ENCODE data around the gene CAMSAP1. TPM values are rescaled to one million over a fixed set of nuclear protein-coding genes. Genes with fewer than 3 reads are reported as not detected.

Gene CAMSAP1
- total and polyA plus RNA-seq, 3 donors from 2014 or later, result 44.1 to 102 (median 93.7) TPM

DNA sequence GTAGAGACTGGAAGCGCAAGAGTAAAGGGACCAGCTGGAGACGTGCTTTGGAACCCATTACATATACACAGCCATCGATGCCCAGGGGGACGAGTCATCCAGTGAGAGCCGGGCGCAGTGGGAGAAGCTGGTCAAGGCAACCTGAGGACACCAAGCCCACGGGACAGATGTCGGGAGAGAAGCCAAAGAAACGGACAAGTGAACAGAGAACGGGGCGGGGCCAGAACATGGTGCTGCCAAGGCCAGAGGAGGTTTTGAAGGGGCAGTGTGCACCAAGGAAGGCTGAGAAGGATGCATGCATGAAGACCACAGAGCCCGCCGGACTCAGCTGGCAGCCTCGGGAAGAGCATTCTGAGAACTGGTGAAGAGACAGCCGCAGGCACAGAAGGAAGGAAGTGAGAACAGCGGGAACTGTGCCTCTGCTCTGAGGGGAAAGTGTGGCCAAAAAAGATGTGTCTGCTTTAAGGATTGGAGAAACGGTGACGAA, 20.3 kb downstream of the CAMSAP1 start:
- DNase-seq, result no peak
- no peaks in the 10 kb centered on the region for H3K27me3 ChIP-seq
- no peaks in the 10 kb centered on the region for H3K36me3 ChIP-seq (ENCODE audit: low read depth, missing control alignments)
- no peak for TF ChIP-seq POLR2A (IDR thresholded peaks at IDR 0.05)
- no peaks in the 10 kb centered on the region for H3K9me3 ChIP-seq
- peaks cover 26% of the 10 kb centered on the region for H3K4me1 ChIP-seq
- no peak overlapping the region for H3K4me3 ChIP-seq
- H3K27ac ChIP-seq, result no peak overlapping the region
- 47 to 53% methylated on average over 18 of the region's 18 CpGs for WGBS, 2 donors
- intact Hi-C loops (cut with DNase I; ENCODE audit: low total_unique reads), result no loop called here

GRCh38 chr9:135886147-135886981, 21.0 kb downstream of the CAMSAP1 start:
- Histone ChIP-seq H3K9me3 (no peaks in the 10 kb centered on the region), H3K36me3 (ENCODE audit: low read depth, missing control alignments) (no peaks in the 10 kb centered on the region), H3K4me1 (peaks cover 30% of the 10 kb centered on the region), H3K27ac (no peak overlapping the region), H3K4me3 (no peak overlapping the region), H3K27me3 (no peaks in the 10 kb centered on the region)
- intact Hi-C loops (cut with DNase I; ENCODE audit: low total_unique reads), result no loop called here
- DNase-seq, result no peak
- TF ChIP-seq CTCF (IDR thresholded peaks at IDR 0.05), result no peak
- no peak for TF ChIP-seq POLR2A (IDR thresholded peaks at IDR 0.05)
- WGBS, 2 donors, result 85 to 86% methylated on average over 21 of the region's 21 CpGs

- H3K27ac ChIP-seq, result no peak overlapping the region
- peaks cover 20% of the 10 kb centered on the region for H3K4me1 ChIP-seq
- 71 to 73% methylated on average over 7 of the region's 7 CpGs for WGBS, 2 donors
- H3K9me3 ChIP-seq, result no peaks in the 10 kb centered on the region
- TF ChIP-seq POLR2A (IDR thresholded peaks at IDR 0.05) (no peak), CTCF (IDR thresholded peaks at IDR 0.05) (no peak)
- no peaks in the 10 kb centered on the region for H3K27me3 ChIP-seq
- no peaks in the 10 kb centered on the region for H3K36me3 ChIP-seq (ENCODE audit: low read depth, missing control alignments)
- intact Hi-C loops (cut with DNase I; ENCODE audit: low total_unique reads), result no loop called here
- no peak for DNase-seq
- H3K4me3 ChIP-seq, result no peak overlapping the region
These were observed 22.1 kb downstream of the CAMSAP1 start for GRCh38 chr9:135885100-135885853.

GRCh38 chr9:135884328-135885035, 22.9 kb downstream of the CAMSAP1 start:
- H3K27me3 ChIP-seq, result no peaks in the 10 kb centered on the region
- H3K4me3 ChIP-seq, result no peak overlapping the region
- WGBS, 2 donors, result 76 to 80% methylated on average over 16 of the region's 16 CpGs
- no peak for TF ChIP-seq POLR2A (IDR thresholded peaks at IDR 0.05)
- H3K36me3 ChIP-seq (ENCODE audit: low read depth, missing control alignments), result no peaks in the 10 kb centered on the region
- H3K27ac ChIP-seq, result no peak overlapping the region
- no peak for DNase-seq
- H3K9me3 ChIP-seq, result no peaks in the 10 kb centered on the region
- intact Hi-C loops (cut with DNase I; ENCODE audit: low total_unique reads), result no loop called here
- peaks cover 22% of the 10 kb centered on the region for H3K4me1 ChIP-seq

- DNase-seq, result no peak
- TF ChIP-seq POLR2A (IDR thresholded peaks at IDR 0.05) (no peak), CTCF (IDR thresholded peaks at IDR 0.05) (no peak)
- 80 to 85% methylated on average over 12 to 15 of the region's 15 CpGs for WGBS, 2 donors
- no peaks in the 10 kb centered on the region for H3K27me3 ChIP-seq
- no peak overlapping the region for H3K27ac ChIP-seq
- no peaks in the 10 kb centered on the region for H3K9me3 ChIP-seq
- intact Hi-C loops (cut with DNase I; ENCODE audit: low total_unique reads), result no loop called here
- H3K4me3 ChIP-seq, result no peak overlapping the region
- no peaks in the 10 kb centered on the region for H3K36me3 ChIP-seq (ENCODE audit: low read depth, missing control alignments)
- peaks cover 24% of the 10 kb centered on the region for H3K4me1 ChIP-seq
These were observed 23.8 kb downstream of the CAMSAP1 start for GRCh38 chr9:135883410-135884089.
